Neuronal stem cell (in vitro differentiated cells): ENCODE data around the gene PRIM2.
"Not testable (repeated sequence)": the region's sequence is repeated elsewhere in the genome, so short reads cannot be mapped to it uniquely, and the experiment has no call there.

Experiments used
- DNase-seq: peaks from one replicate; pipeline ENCODE4 v3.0.0-alpha.2; 2013; ENCODE audit warnings: low spot score
- H2AFZ ChIP-seq: one replicate; pipeline ENCODE4 v1.6.1; 2013; ENCODE audit warnings: mild to moderate bottlenecking, low read length, inconsistent platforms
- H2AK5ac ChIP-seq: 2 replicates; pipeline ENCODE4 v1.6.1; 2013; ENCODE audit warnings: low read depth, mild to moderate bottlenecking, inconsistent platforms, low read length, moderate library complexity, mixed read lengths
- H2BK120ac ChIP-seq: 2 replicates; pipeline ENCODE4 v1.6.1; 2013; ENCODE audit warnings: low read depth, mild to moderate bottlenecking, inconsistent platforms, low read length, moderate library complexity, mixed read lengths
- H2BK12ac ChIP-seq: one replicate; pipeline ENCODE4 v1.6.1; 2013; ENCODE audit warnings: low read length, inconsistent platforms
- H2BK15ac ChIP-seq: 2 replicates; pipeline ENCODE4 v1.6.1; 2013; ENCODE audit warnings: mild to moderate bottlenecking, low read length, inconsistent platforms, mixed read lengths
- H2BK5ac ChIP-seq: one replicate; pipeline ENCODE4 v1.6.1; 2013; ENCODE audit warnings: inconsistent platforms, mild to moderate bottlenecking, low read length, moderate library complexity
- H3K14ac ChIP-seq: one replicate; pipeline ENCODE4 v1.6.1; 2013; ENCODE audit warnings: low read length, inconsistent platforms
- H3K18ac ChIP-seq: 2 replicates; pipeline ENCODE4 v1.6.1; 2013; ENCODE audit warnings: low read length, inconsistent platforms
- H3K23ac ChIP-seq: 2 replicates; pipeline ENCODE4 v1.6.1; 2013; ENCODE audit warnings: low read depth, mild to moderate bottlenecking, mixed read lengths, low read length, inconsistent platforms; ENCODE audit not compliant: poor library complexity
- H3K27ac ChIP-seq: replicated peaks from 3 replicates; pipeline ENCODE4 v1.5.1; 2013; ENCODE audit warnings: low read length, inconsistent platforms
- H3K27me3 ChIP-seq, 3 experiments: 2 replicates each; pipeline ENCODE4 v1.6.1; 2013; ENCODE audit warnings: low read length in 3 of 3, mild to moderate bottlenecking in 2 of 3, inconsistent platforms in 1 of 3, low read depth in 1 of 3, mixed read lengths in 1 of 3, moderate library complexity in 1 of 3; ENCODE audit not compliant: control insufficient read depth in 3 of 3, insufficient read depth in 3 of 3
- H3K36me3 ChIP-seq, 2 donors: replicated peaks in 1 of 2; 2 replicates each; pipeline ENCODE4 v1.6.1; 2013; ENCODE audit warnings: low read length in 2 of 2; ENCODE audit not compliant: control insufficient read depth in 2 of 2, insufficient read depth in 2 of 2
- H3K4ac ChIP-seq: 2 replicates; pipeline ENCODE4 v1.6.1; 2013; ENCODE audit warnings: inconsistent platforms, mild to moderate bottlenecking, low read length, moderate library complexity
- H3K4me1 ChIP-seq, 2 donors: 1 replicate in 1 of 2; 2 replicates in 1 of 2; pipeline ENCODE4 v1.6.1; 2013; ENCODE audit warnings: low read length in 2 of 2, low read depth in 1 of 2; ENCODE audit not compliant: control insufficient read depth in 2 of 2, insufficient read depth in 1 of 2
- H3K4me2 ChIP-seq: one replicate; pipeline ENCODE4 v1.6.1; 2013; ENCODE audit warnings: mild to moderate bottlenecking, low read length, inconsistent platforms; ENCODE audit not compliant: insufficient read depth, poor library complexity, severe bottlenecking
- H3K4me3 ChIP-seq, 2 donors: 2 replicates each; pipeline ENCODE4 v1.5.1; 2013; ENCODE audit warnings: low read length in 2 of 2, mild to moderate bottlenecking in 2 of 2, inconsistent platforms in 1 of 2, moderate library complexity in 1 of 2
- H3K79me1 ChIP-seq: one replicate; pipeline ENCODE4 v1.6.1; 2013; ENCODE audit warnings: low read depth, mild to moderate bottlenecking, inconsistent platforms, low read length, moderate library complexity
- H3K9ac ChIP-seq: one replicate; pipeline ENCODE4 v1.6.1; 2013; ENCODE audit warnings: mild to moderate bottlenecking, low read depth, low read length, inconsistent platforms; ENCODE audit not compliant: poor library complexity
- H3K9me3 ChIP-seq, 2 donors: replicated peaks in 1 of 2; 2 replicates each; pipeline versions ENCODE3 to v1.6.1; 2013; ENCODE audit warnings: low read length in 2 of 2, mild to moderate bottlenecking in 2 of 2, inconsistent platforms in 1 of 2, low read depth in 1 of 2, mixed read lengths in 1 of 2, moderate library complexity in 1 of 2; ENCODE audit not compliant: control insufficient read depth in 2 of 2, insufficient read depth in 1 of 2
- H4K8ac ChIP-seq: one replicate; pipeline ENCODE4 v1.6.1; 2013; ENCODE audit warnings: low read depth, mild to moderate bottlenecking, inconsistent platforms, low read length, moderate library complexity
- H4K91ac ChIP-seq: one replicate; pipeline ENCODE4 v1.6.1; 2013; ENCODE audit warnings: low read length, low read depth, mild to moderate bottlenecking, inconsistent platforms; ENCODE audit not compliant: poor library complexity
- WGBS, 2 donors: extraction: QIAGEN DNeasy Blood & Tissue Kit; methylation state at CpG; one replicate each; pipeline ENCODE4 v1.1.7; 2013; ENCODE audit warnings: missing lambda C conversion rate in 2 of 2, mixed read lengths in 1 of 2; ENCODE audit not compliant: insufficient read length in 2 of 2, insufficient replicate concordance in 1 of 2; ENCODE audit errors: extremely low coverage in 2 of 2; 5-methylcytosine and 5-hydroxymethylcytosine counted together

PRIM2 gene

GRCh38 chr6:57310817-57311157 lies 6.6 kb upstream of the PRIM2 start:
- no peak overlapping the region for H4K8ac ChIP-seq
- H3K23ac ChIP-seq, result no peak overlapping the region
- H4K91ac ChIP-seq, result no peak overlapping the region
- no peak overlapping the region for H3K14ac ChIP-seq
- H3K27me3 ChIP-seq, result peaks cover 0 to 7% (median 0%) of the 10 kb centered on the region in 3 experiments
- no peaks in the 10 kb centered on the region for H3K79me1 ChIP-seq
- H2AK5ac ChIP-seq, result no peak overlapping the region
- H3K9me3 ChIP-seq, result no peaks in the 10 kb centered on the region
- H3K4me3 ChIP-seq, result no peak overlapping the region
- H2BK5ac ChIP-seq, result no peak overlapping the region
- no peak overlapping the region for H2BK120ac ChIP-seq
- H3K4me2 ChIP-seq, result no peak overlapping the region
- no peak overlapping the region for H3K9ac ChIP-seq
- no peaks in the 10 kb centered on the region for H3K4me1 ChIP-seq
- H2BK15ac ChIP-seq, result no peak overlapping the region
- H3K36me3 ChIP-seq, result no peaks in the 10 kb centered on the region
- H3K18ac ChIP-seq, result no peak overlapping the region
- no peak overlapping the region for H2AFZ ChIP-seq
- no peak overlapping the region for H3K4ac ChIP-seq
- DNase-seq, result no peak
- no peak overlapping the region for H3K27ac ChIP-seq
- WGBS, 2 donors, result no CpG with 5 or more reads among the region's 24 CpGs
- H2BK12ac ChIP-seq, result no peak overlapping the region

- not testable (repeated sequence) for H3K9ac ChIP-seq, H2AK5ac ChIP-seq, H3K23ac ChIP-seq, H3K79me1 ChIP-seq, H3K27me3 ChIP-seq, DNase-seq, H3K4me1 ChIP-seq, H3K4ac ChIP-seq, H3K27ac ChIP-seq, H3K4me2 ChIP-seq, H4K8ac ChIP-seq, H2BK5ac ChIP-seq, H4K91ac ChIP-seq, H3K18ac ChIP-seq, H3K4me3 ChIP-seq, H3K9me3 ChIP-seq, H2BK120ac ChIP-seq, H2AFZ ChIP-seq, H3K36me3 ChIP-seq, H2BK12ac ChIP-seq, H3K14ac ChIP-seq, H2BK15ac ChIP-seq
- WGBS, 2 donors, result no CpG with 5 or more reads among the region's 44 CpGs
Measured at GRCh38 chr6:57311300-57312003, 6.0 kb upstream of the PRIM2 start.

- no peak overlapping the region for H2BK12ac ChIP-seq
- no peak overlapping the region for H3K9ac ChIP-seq
- no peaks in the 10 kb centered on the region for H3K4me1 ChIP-seq
- no peaks in the 10 kb centered on the region for H3K36me3 ChIP-seq
- no peak overlapping the region for H3K4me2 ChIP-seq
- no peak overlapping the region for H3K27ac ChIP-seq
- H3K27me3 ChIP-seq, result no peaks in the 10 kb centered on the region
- no peak for DNase-seq
- H2AFZ ChIP-seq, result no peak overlapping the region
- H3K23ac ChIP-seq, result no peak overlapping the region
- no peak overlapping the region for H2AK5ac ChIP-seq
- H2BK5ac ChIP-seq, result no peak overlapping the region
- no CpG with 5 or more reads among the region's 3 CpGs for WGBS, 2 donors
- no peaks in the 10 kb centered on the region for H3K79me1 ChIP-seq
- H3K4me3 ChIP-seq, result no peak overlapping the region
- no peak overlapping the region for H3K14ac ChIP-seq
- H4K8ac ChIP-seq, result no peak overlapping the region
- H2BK15ac ChIP-seq, result no peak overlapping the region
- H3K18ac ChIP-seq, result no peak overlapping the region
- H2BK120ac ChIP-seq, result no peak overlapping the region
- no peak overlapping the region for H4K91ac ChIP-seq
- H3K4ac ChIP-seq, result no peak overlapping the region
- no peaks in the 10 kb centered on the region for H3K9me3 ChIP-seq
Measured at GRCh38 chr6:57312004-57312345, 5.5 kb upstream of the PRIM2 start.

- no peak overlapping the region for H3K14ac ChIP-seq
- H3K79me1 ChIP-seq, result peaks cover 1% of the 10 kb centered on the region
- H3K4ac ChIP-seq, result no peak overlapping the region
- no peak overlapping the region for H3K4me3 ChIP-seq
- H3K27me3 ChIP-seq, result no peaks in the 10 kb centered on the region
- no peak overlapping the region for H3K9ac ChIP-seq
- no peak overlapping the region for H2BK15ac ChIP-seq
- no peak overlapping the region for H2AFZ ChIP-seq
- DNase-seq, result no peak
- H4K91ac ChIP-seq, result no peak overlapping the region
- H3K18ac ChIP-seq, result no peak overlapping the region
- H2BK12ac ChIP-seq, result no peak overlapping the region
- no peak overlapping the region for H3K27ac ChIP-seq
- no peak overlapping the region for H3K4me2 ChIP-seq
- H2AK5ac ChIP-seq, result no peak overlapping the region
- peaks cover 0 to 4% of the 10 kb centered on the region in 2 donors for H3K4me1 ChIP-seq
- H3K23ac ChIP-seq, result no peak overlapping the region
- H2BK120ac ChIP-seq, result no peak overlapping the region
- no peaks in the 10 kb centered on the region for H3K9me3 ChIP-seq
- H4K8ac ChIP-seq, result no peak overlapping the region
- H3K36me3 ChIP-seq, result no peaks in the 10 kb centered on the region
- H2BK5ac ChIP-seq, result no peak overlapping the region
Measured at GRCh38 chr6:57313009-57313408, 4.4 kb upstream of the PRIM2 start.
